GM23338 (cell line): Measurements from ENCODE around the gene IFNL2. TPM values are rescaled to one million over a fixed set of nuclear protein-coding genes. Genes with fewer than 3 reads are reported as not detected.

Experiments
- ATAC-seq: fragments of 200-7000 bp; cut with Tn5 transposase; 3 replicates; pipeline ENCODE4 v1.9.1; 2020
- DNase-seq: peaks from one replicate; pipeline ENCODE4 v3.0.0-alpha.2; 2015; ENCODE audit warnings: low spot score
- H2AFZ ChIP-seq: fragments of 200-600 bp; sonication (generic); 2 replicates; pipeline ENCODE4 v1.8.0; 2016; ENCODE audit warnings: antibody characterized with exemption, mild to moderate bottlenecking, moderate library complexity
- H3F3A ChIP-seq: fragments of 200-600 bp; sonication (generic); replicated peaks from 2 replicates; pipeline ENCODE4 v1.8.0; 2017; ENCODE audit warnings: antibody characterized with exemption, mixed run types, low read depth
- H3K27ac ChIP-seq: fragments of 200-600 bp; sonication (generic); 2 replicates; pipeline ENCODE4 v1.6.1; 2016; ENCODE audit warnings: low read depth
- H3K27me3 ChIP-seq: fragments of 200-600 bp; sonication (generic); 2 replicates; pipeline ENCODE4 v1.8.0; 2016; ENCODE audit warnings: mild to moderate bottlenecking, mixed run types, moderate library complexity; ENCODE audit not compliant: insufficient read depth
- H3K36me3 ChIP-seq: fragments of 200-600 bp; sonication (generic); 2 replicates; pipeline ENCODE4 v1.8.0; 2016; ENCODE audit warnings: mild to moderate bottlenecking; ENCODE audit not compliant: insufficient read depth
- H3K4me1 ChIP-seq: fragments of 200-600 bp; sonication (generic); 2 replicates; pipeline ENCODE4 v1.8.0; 2016; ENCODE audit warnings: mild to moderate bottlenecking, moderate library complexity; ENCODE audit not compliant: insufficient read depth
- H3K4me2 ChIP-seq: fragments of 200-600 bp; sonication (generic); 2 replicates; pipeline ENCODE4 v1.7.1; 2017; ENCODE audit warnings: mixed run types
- H3K4me3 ChIP-seq: fragments of 200-600 bp; sonication (generic); 2 replicates; pipeline ENCODE4 v1.6.1; 2016; ENCODE audit warnings: mixed run types
- H3K79me2 ChIP-seq: fragments of 200-600 bp; sonication (generic); replicated peaks from 2 replicates; pipeline ENCODE4 v1.8.0; 2017; ENCODE audit warnings: mild to moderate bottlenecking; ENCODE audit not compliant: insufficient read depth
- H3K9me2 ChIP-seq: fragments of 200-600 bp; sonication (generic); 2 replicates; pipeline ENCODE4 v1.8.0; 2017; ENCODE audit not compliant: insufficient read depth
- H4K20me1 ChIP-seq: fragments of 200-600 bp; sonication (generic); replicated peaks from 2 replicates; pipeline ENCODE4 v1.8.0; 2017; ENCODE audit warnings: mild to moderate bottlenecking; ENCODE audit not compliant: insufficient read depth
- H3K27ac Mint-ChIP-seq: 2 replicates; pipeline ENCODE4 v1.8.0; 2020; ENCODE audit warnings: inconsistent platforms, mild to moderate bottlenecking, moderate library complexity, mixed read lengths
- H3K27me3 Mint-ChIP-seq: 3 replicates; pipeline ENCODE4 v1.8.0; 2022; ENCODE audit warnings: low read depth, mild to moderate bottlenecking, moderate library complexity, mixed read lengths, inconsistent platforms; ENCODE audit not compliant: insufficient read depth, poor library complexity
- H3K36me3 Mint-ChIP-seq: 3 replicates; pipeline ENCODE4 v1.8.0; 2021; ENCODE audit warnings: low read depth, mild to moderate bottlenecking, inconsistent platforms, moderate library complexity, mixed read lengths
- H3K4me1 Mint-ChIP-seq: 3 replicates; pipeline ENCODE4 v1.8.0; 2020; ENCODE audit warnings: mild to moderate bottlenecking, inconsistent platforms, mixed read lengths
- H3K4me3 Mint-ChIP-seq: 3 replicates; pipeline ENCODE4 v1.8.0; 2021; ENCODE audit warnings: moderate library complexity, mild to moderate bottlenecking, inconsistent platforms, mixed read lengths
- H3K9me3 Mint-ChIP-seq: 3 replicates; pipeline ENCODE4 v1.8.0; 2020; ENCODE audit warnings: moderate library complexity, mild to moderate bottlenecking, inconsistent platforms, mixed read lengths
- CREB1 ChIP-seq: fragments of 250-450 bp; sonication (Bioruptor Pico); IDR thresholded peaks from 2 replicates; pipeline ENCODE4 v1.5.0; 2020; ENCODE audit warnings: low read depth, mild to moderate bottlenecking, moderate library complexity
- EZH2 ChIP-seq: fragments of 200-600 bp; sonication (generic); IDR thresholded peaks from one replicate; pipeline ENCODE4 v1.8.0; 2017; ENCODE audit warnings: antibody characterized with exemption, mild to moderate bottlenecking, low read depth; ENCODE audit not compliant: unreplicated experiment
- JUNB ChIP-seq: IDR thresholded peaks from one replicate; pipeline ENCODE4 v1.6.1; 2016; ENCODE audit warnings: antibody characterized with exemption; ENCODE audit not compliant: unreplicated experiment
- NANOG ChIP-seq: IDR thresholded peaks from 2 replicates; pipeline ENCODE4 v1.6.1; 2016; ENCODE audit warnings: antibody characterized with exemption, borderline replicate concordance
- POLR2AphosphoS5 ChIP-seq: IDR thresholded peaks from 2 replicates; pipeline ENCODE4 v1.6.1; 2016; ENCODE audit warnings: antibody characterized with exemption, low read depth
- REST ChIP-seq: IDR thresholded peaks from one replicate; pipeline ENCODE4 v1.6.1; 2018; ENCODE audit warnings: antibody characterized with exemption; ENCODE audit not compliant: unreplicated experiment
- ZNF114 ChIP-seq: fragments of 250-450 bp; sonication (Bioruptor Pico); IDR thresholded peaks from 2 replicates; pipeline ENCODE4 v1.5.0; 2020; ENCODE audit warnings: mild to moderate bottlenecking, moderate library complexity
- ZNF462 ChIP-seq: fragments of 250-450 bp; sonication (Bioruptor Pico); IDR thresholded peaks from 2 replicates; pipeline ENCODE4 v1.5.0; 2020; ENCODE audit warnings: mild to moderate bottlenecking, moderate library complexity
- polyA plus RNA-seq: library from polyadenylated mRNA; unstranded; fragments of >200 nt; fragmentation: Nextera tagmentation; extraction: Ambion mirVana; gene quantifications from 2 replicates; pipeline ENCODE4 v1.2.1, GENCODE V29; 2016
- total RNA-seq: library from RNA; depleted of rRNA; stranded (reverse); fragments of >200 nt; shearing (Covaris generic); gene quantifications from 2 replicates; pipeline ENCODE4 v1.2.3, GENCODE V29; 2014

IFNL2 gene
- total and polyA plus RNA-seq, 2 experiments from 2014 or later = not detected

GRCh38 chr19:39297931-39298634 lies 29.9 kb downstream of the IFNL2 start:
- no peaks in the 10 kb centered on the region for H3K79me2 ChIP-seq
- H3K9me2 ChIP-seq = no peaks in the 10 kb centered on the region
- no peak for TF ChIP-seq JUNB
- no peak for TF ChIP-seq CREB1 (CRISPR knock-in tag)
- TF ChIP-seq POLR2AphosphoS5 = no peak
- TF ChIP-seq ZNF114 (CRISPR knock-in tag) = no peak
- TF ChIP-seq EZH2 = no peak
- TF ChIP-seq ZNF462 = no peak
- TF ChIP-seq REST = no peak
- TF ChIP-seq NANOG = no peak
- H2AFZ ChIP-seq = no peak overlapping the region
- no peak overlapping the region for H3K4me3 ChIP-seq
- H3K4me1 Mint-ChIP-seq = peaks cover 3% of the 10 kb centered on the region; the same call in 2 of the 3 replicates
- no peaks in the 10 kb centered on the region; the same call in 1 of the 2 replicates for H3K4me1 ChIP-seq
- no peaks in the 10 kb centered on the region for H4K20me1 ChIP-seq
- no peaks in the 10 kb centered on the region for H3K9me3 Mint-ChIP-seq
- H3K36me3 ChIP-seq = no peaks in the 10 kb centered on the region
- no peak for DNase-seq
- no peak overlapping the region for H3K4me2 ChIP-seq
- H3K27me3 ChIP-seq = no peaks in the 10 kb centered on the region
- H3K27ac Mint-ChIP-seq = no peak overlapping the region
- peaks cover 9% of the 10 kb centered on the region for H3K27me3 Mint-ChIP-seq
- no peaks in the 10 kb centered on the region for H3F3A ChIP-seq
- no peak overlapping the region for H3K27ac ChIP-seq
- ATAC-seq = peak; percentile 89
- no peaks in the 10 kb centered on the region for H3K36me3 Mint-ChIP-seq
- H3K4me3 Mint-ChIP-seq = no peak overlapping the region; the same call in 2 of the 3 replicates
